C4-2B (cell line): Measurements from ENCODE around the gene TSPAN9.

ENCODE experiments used
- CTCF ChIP-seq: fragments of 450-650 bp; conservative IDR thresholded peaks from 2 replicates; pipeline ENCODE4 v1.5.1; 2017; ENCODE audit warnings: mild to moderate bottlenecking
- ZFX ChIP-seq: fragments of 450-650 bp; IDR thresholded peaks from 2 replicates; pipeline ENCODE4 v1.6.1; 2017

DNA sequence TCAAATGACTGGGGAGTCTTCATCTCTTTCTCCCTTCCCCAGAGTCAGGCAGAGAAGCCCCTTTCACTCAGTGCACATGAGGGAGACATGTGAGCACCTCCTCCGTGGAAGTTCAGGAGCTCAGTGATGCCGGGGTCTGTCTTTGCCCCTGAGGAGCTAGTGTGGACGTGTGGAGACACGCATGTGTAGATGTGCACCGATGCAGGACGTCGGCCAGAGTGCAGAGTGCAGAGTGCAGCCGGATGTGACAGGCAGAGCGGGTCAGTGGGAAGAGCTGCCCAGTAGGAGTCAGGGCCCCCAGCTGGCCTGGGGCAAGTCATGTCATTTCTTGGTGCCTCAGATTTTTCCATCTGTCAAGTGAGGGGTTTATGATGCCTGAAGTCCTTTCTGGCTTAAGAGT, 20.7 kb downstream of the TSPAN9 start:
- TF ChIP-seq CTCF = no peak
- no peak for TF ChIP-seq ZFX
